Activated T-cell treated with anti-CD3 and anti-CD28 coated beads, Interleukin-2, amount 50 U/mL, for 4 hours (primary cell): ENCODE measurements around the gene APOL3. TPM values are rescaled to one million over a fixed set of nuclear protein-coding genes. Genes with fewer than 3 reads are reported as not detected.
"Not testable (repeated sequence)": the region's sequence is repeated elsewhere in the genome, so short reads cannot be mapped to it uniquely, and the experiment has no call there.

Experiments
- ATAC-seq, 2 donors: fragments of 200-7000 bp; cut with Tn5 transposase; one replicate each; pipeline ENCODE4 v1.10.0; 2021
- DNase-seq: peaks from one replicate; pipeline ENCODE4 v3.0.0-alpha.2; 2020
- H3K27me3 Mint-ChIP-seq: one replicate; pipeline ENCODE4 v1.8.0; 2021; ENCODE audit warnings: low read depth, mixed read lengths
- H3K36me3 Mint-ChIP-seq: one replicate; pipeline ENCODE4 v1.8.0; 2022; ENCODE audit warnings: mixed read lengths; ENCODE audit not compliant: insufficient read depth
- H3K4me1 Mint-ChIP-seq: one replicate; pipeline ENCODE4 v1.8.0; 2021; ENCODE audit warnings: low read depth, mixed read lengths
- H3K4me3 Mint-ChIP-seq: one replicate; pipeline ENCODE4 v1.8.0; 2021; ENCODE audit warnings: mild to moderate bottlenecking, moderate library complexity, mixed read lengths
- H3K9me3 Mint-ChIP-seq: one replicate; pipeline ENCODE4 v1.8.0; 2021; ENCODE audit warnings: mixed read lengths
- total RNA-seq, 3 donors: library from RNA; stranded (reverse); gene quantifications; one replicate each; pipeline ENCODE4 v1.2.1, GENCODE V29; 2021

The APOL3 gene
- total RNA-seq, 3 donors from 2014 or later: 14.4 to 17.7 (median 15.5) TPM

DNA sequence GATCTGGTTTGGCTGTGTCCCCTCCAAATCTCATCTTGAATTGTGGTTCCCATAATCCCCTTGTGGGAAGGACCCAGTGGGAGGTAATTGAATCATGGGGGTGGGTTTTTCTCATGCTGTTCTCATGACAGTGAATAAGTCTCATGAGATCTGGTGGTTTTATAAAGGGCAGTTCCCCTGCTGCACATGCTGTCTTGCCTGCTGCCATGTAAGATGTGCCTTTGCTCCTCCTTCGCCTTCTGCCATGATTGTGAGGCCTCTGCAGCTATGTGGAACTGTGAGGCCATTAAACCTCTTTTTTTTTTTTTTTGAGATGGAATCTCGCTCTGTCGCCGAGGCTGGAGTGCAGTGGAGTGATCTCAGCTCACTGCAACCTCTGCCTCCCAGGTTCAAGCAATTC is 59.6 kb downstream of the APOL3 start:
- H3K4me3 Mint-ChIP-seq, H3K36me3 Mint-ChIP-seq, DNase-seq, ATAC-seq, H3K9me3 Mint-ChIP-seq, H3K4me1 Mint-ChIP-seq: not testable (repeated sequence)
- H3K27me3 Mint-ChIP-seq: peaks cover 14% of the 10 kb centered on the region

DNA sequence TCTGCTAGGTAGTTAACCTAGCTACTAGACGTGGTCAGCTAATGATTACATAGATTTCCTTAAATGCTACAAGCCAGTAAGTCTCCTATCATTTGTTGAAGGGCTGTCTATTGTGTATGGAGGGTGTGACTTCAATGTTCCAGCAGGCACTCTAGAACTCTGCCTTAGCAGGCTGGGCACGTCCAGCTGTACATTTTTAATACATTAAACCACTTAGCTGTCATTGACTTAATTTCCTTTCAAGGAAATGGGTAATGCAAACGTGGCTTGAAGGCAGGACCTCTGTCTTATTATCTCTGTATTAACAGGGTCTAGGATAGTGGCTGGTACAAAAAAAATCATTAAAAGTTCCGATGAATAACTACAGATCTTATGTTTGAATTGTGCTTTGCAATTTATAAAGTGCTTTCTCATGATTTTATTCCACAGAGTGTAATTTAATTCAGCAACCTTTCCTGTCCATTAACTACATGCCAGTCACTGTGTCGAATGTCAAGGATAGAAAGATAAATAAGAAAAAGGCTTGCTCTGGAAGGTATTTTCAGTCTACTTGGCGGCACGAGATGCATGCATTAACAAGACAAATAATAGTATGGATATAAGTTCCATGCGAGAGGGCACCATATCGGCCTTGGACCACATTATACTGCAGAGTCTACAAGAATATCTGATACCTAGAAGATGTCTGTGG is 60.3 kb downstream of the APOL3 start:
- no peak for ATAC-seq
- Mint-ChIP-seq H3K27me3 (peaks cover 14% of the 10 kb centered on the region), H3K4me3 (no peak overlapping the region), H3K9me3 (no peaks in the 10 kb centered on the region), H3K4me1 (no peaks in the 10 kb centered on the region), H3K36me3 (no peaks in the 10 kb centered on the region)
- DNase-seq: no peak

DNA sequence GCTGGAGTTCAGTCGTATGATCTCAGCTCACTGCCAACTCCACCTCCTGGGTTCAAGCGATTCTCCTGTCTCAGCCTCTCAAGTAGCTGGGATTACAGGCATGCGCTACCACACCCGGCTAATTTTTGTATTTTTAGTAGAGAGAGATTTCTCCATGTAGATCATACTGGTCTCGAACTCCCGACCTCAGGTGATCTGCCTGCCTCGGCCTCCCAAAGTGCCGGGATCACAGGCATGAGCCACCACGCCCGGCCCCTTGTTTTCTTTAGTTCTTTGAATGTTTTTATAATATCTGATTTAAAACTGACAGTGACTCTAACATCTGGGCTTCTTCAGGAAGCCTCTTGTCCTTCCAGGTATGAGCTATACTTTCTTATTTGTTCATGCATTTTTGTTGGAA is 61.0 kb downstream of the APOL3 start:
- not testable (repeated sequence) for ATAC-seq, H3K4me3 Mint-ChIP-seq, H3K4me1 Mint-ChIP-seq, DNase-seq, H3K9me3 Mint-ChIP-seq, H3K36me3 Mint-ChIP-seq
- peaks cover 14% of the 10 kb centered on the region for H3K27me3 Mint-ChIP-seq

DNA sequence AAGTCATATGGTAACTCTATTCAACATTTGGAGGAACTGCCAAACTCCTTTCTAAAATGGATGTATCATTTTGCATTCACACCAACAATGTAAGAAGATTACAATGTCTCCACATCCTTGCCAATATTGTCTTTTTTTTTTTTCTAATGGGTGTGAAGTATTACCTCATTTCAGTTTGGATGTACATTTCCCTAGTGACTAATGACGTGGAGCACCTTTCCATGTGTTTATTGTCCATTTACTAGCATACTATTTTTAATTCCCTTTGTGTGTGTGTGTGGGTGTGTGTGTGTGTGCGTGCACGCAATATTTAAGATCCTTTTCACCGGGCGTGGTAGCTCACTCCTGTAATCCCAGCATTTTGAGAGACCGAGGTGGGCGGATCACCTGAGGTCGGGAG is 62.7 kb downstream of the APOL3 start:
- no peaks in the 10 kb centered on the region for H3K9me3 Mint-ChIP-seq
- DNase-seq (no peak), ATAC-seq (no peak)
- H3K27me3 Mint-ChIP-seq: peaks cover 9% of the 10 kb centered on the region
- no peak overlapping the region for H3K4me3 Mint-ChIP-seq
- H3K36me3 Mint-ChIP-seq: no peaks in the 10 kb centered on the region
- no peaks in the 10 kb centered on the region for H3K4me1 Mint-ChIP-seq

DNA sequence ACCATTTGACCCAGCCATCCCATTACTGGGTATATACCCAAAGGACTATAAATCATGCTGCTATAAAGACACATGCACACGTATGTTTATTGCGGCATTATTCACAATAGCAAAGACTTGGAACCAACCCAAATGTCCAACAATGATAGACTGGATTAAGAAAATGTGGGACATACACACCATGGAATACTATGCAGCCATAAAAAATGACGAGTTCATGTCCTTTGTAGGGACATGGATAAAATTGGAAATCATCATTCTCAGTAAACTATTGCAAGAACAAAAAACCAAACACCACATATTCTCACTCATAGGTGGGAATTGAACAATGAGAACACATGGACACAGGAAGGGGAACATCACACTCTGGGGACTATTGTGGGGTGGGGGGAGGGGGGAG is 69.8 kb downstream of the APOL3 start:
- ATAC-seq, H3K36me3 Mint-ChIP-seq, H3K4me1 Mint-ChIP-seq, H3K9me3 Mint-ChIP-seq, H3K4me3 Mint-ChIP-seq, H3K27me3 Mint-ChIP-seq, DNase-seq: not testable (repeated sequence)

Other genes starting within 250 kb of the APOL3 start
- gene RBFOX2, start 131.9 kb downstream of the APOL3 start, total RNA-seq: 1 to 10 TPM; 5.6 to 6.9 (median 6.5) TPM
- gene APOL4, start 41.1 kb upstream of the APOL3 start, total RNA-seq: under 1 TPM in 1 of 3 donors, not detected in 2; 0.27 TPM
- 100 to 1,000 TPM in 2 of 3 donors, 10 to 100 TPM in 1; 99.6 to 117 (median 106) TPM for gene APOL2, start 78.8 kb upstream of the APOL3 start, total RNA-seq
- gene APOL1, start 92.4 kb upstream of the APOL3 start, total RNA-seq: 10 to 100 TPM; 39.8 to 53.1 (median 42.0) TPM
- 100 to 1,000 TPM; 673 to 753 (median 716) TPM for gene MYH9, start 227.2 kb upstream of the APOL3 start, total RNA-seq